ENCODE data around the gene ZC3H7B.

The ZC3H7B gene

DNA sequence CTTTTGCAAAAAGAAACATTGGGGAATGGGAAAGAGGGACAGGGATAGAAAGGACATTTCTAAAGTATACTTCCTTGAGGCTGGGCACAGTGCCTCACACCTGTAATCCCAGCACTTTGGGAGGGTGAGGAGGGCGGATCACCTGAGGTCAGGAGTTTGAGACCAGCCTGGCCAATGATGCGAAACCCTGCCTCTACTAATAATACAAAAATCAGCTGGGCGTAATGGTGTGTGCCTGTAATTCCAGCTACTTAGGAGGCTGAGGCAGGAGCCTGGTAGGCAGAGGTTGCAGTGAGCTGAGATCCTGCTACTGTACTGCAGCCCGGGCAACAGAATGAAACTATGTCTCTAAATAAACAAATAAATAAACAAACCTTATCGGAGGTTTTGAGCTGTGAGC, 64.1 kb downstream of the ZC3H7B start:
- Histone ChIP-seq H3K4me2 (ENCODE audit: low read depth, low read length, poor library complexity, severe bottlenecking) (no peak overlapping the region), H3K9me3 (ENCODE audit: insufficient read depth, low read depth, low read length) (no peaks in the 10 kb centered on the region), H3K27me3 (ENCODE audit: insufficient read depth, low read length, poor library complexity, severe bottlenecking) (no peaks in the 10 kb centered on the region), H3K36me3 (ENCODE audit: insufficient read depth, low read length) (no peaks in the 10 kb centered on the region), H3K9ac (ENCODE audit: low read depth, low read length, poor library complexity, severe bottlenecking) (no peak overlapping the region), H3K9me2 (replicated peaks; ENCODE audit: low read depth, low read length) (no peaks in the 10 kb centered on the region), H3K4me3 (ENCODE audit: low read length, poor library complexity, severe bottlenecking) (no peak overlapping the region), H3K4me1 (ENCODE audit: insufficient read depth, low read length, poor library complexity, severe bottlenecking) (no peaks in the 10 kb centered on the region), H2AFZ (ENCODE audit: low read length) (no peak overlapping the region), H3F3A (ENCODE audit: low read depth) (no peaks in the 10 kb centered on the region), H3K79me2 (ENCODE audit: insufficient read depth, low read length) (no peaks in the 10 kb centered on the region), H4K20me1 (ENCODE audit: insufficient read depth, low read length, poor library complexity, severe bottlenecking) (no peaks in the 10 kb centered on the region)
- TF ChIP-seq EZH2phosphoT487 (IDR thresholded peaks at IDR 0.05; ENCODE audit: borderline replicate concordance): no peak
- TF ChIP-seq, protein P1, sequence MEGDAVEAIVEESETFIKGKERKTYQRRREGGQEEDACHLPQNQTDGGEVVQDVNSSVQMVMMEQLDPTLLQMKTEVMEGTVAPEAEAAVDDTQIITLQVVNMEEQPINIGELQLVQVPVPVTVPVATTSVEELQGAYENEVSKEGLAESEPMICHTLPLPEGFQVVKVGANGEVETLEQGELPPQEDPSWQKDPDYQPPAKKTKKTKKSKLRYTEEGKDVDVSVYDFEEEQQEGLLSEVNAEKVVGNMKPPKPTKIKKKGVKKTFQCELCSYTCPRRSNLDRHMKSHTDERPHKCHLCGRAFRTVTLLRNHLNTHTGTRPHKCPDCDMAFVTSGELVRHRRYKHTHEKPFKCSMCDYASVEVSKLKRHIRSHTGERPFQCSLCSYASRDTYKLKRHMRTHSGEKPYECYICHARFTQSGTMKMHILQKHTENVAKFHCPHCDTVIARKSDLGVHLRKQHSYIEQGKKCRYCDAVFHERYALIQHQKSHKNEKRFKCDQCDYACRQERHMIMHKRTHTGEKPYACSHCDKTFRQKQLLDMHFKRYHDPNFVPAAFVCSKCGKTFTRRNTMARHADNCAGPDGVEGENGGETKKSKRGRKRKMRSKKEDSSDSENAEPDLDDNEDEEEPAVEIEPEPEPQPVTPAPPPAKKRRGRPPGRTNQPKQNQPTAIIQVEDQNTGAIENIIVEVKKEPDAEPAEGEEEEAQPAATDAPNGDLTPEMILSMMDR (conservative IDR thresholded peaks at IDR 0.05; ENCODE audit: low read length): no peak

- TF ChIP-seq, protein P1 (conservative IDR thresholded peaks at IDR 0.05; ENCODE audit: low read length): no peak
- no peak for TF ChIP-seq EZH2phosphoT487 (IDR thresholded peaks at IDR 0.05; ENCODE audit: borderline replicate concordance)
- no peak overlapping the region for H2AFZ ChIP-seq (ENCODE audit: low read length)
Measured at GRCh38 chr22:41366323-41367029, 65.2 kb downstream of the ZC3H7B start.

GRCh38 chr22:41367039-41367679, 65.8 kb downstream of the ZC3H7B start:
- Histone ChIP-seq H3K9me3 (ENCODE audit: insufficient read depth, low read depth, low read length) (no peaks in the 10 kb centered on the region), H3K79me2 (ENCODE audit: insufficient read depth, low read length) (no peaks in the 10 kb centered on the region), H3K9ac (ENCODE audit: low read depth, low read length, poor library complexity, severe bottlenecking) (no peak overlapping the region), H3F3A (ENCODE audit: low read depth) (no peaks in the 10 kb centered on the region), H3K36me3 (ENCODE audit: insufficient read depth, low read length) (no peaks in the 10 kb centered on the region), H3K27me3 (ENCODE audit: insufficient read depth, low read length, poor library complexity, severe bottlenecking) (no peaks in the 10 kb centered on the region), H2AFZ (ENCODE audit: low read length) (no peak overlapping the region), H3K9me2 (replicated peaks; ENCODE audit: low read depth, low read length) (no peaks in the 10 kb centered on the region), H3K4me2 (ENCODE audit: low read depth, low read length, poor library complexity, severe bottlenecking) (no peak overlapping the region), H4K20me1 (ENCODE audit: insufficient read depth, low read length, poor library complexity, severe bottlenecking) (no peaks in the 10 kb centered on the region), H3K4me3 (ENCODE audit: low read length, poor library complexity, severe bottlenecking) (no peak overlapping the region), H3K4me1 (ENCODE audit: insufficient read depth, low read length, poor library complexity, severe bottlenecking) (no peaks in the 10 kb centered on the region)
- TF ChIP-seq EZH2phosphoT487 (IDR thresholded peaks at IDR 0.05; ENCODE audit: borderline replicate concordance): no peak
- TF ChIP-seq, protein P1 (conservative IDR thresholded peaks at IDR 0.05; ENCODE audit: low read length): no peak

More at GRCh38 chr22:41366323-41367029, 65.2 kb downstream of the ZC3H7B start:
- Histone ChIP-seq H3K79me2 (ENCODE audit: insufficient read depth, low read length) (no peaks in the 10 kb centered on the region), H3K9ac (ENCODE audit: low read depth, low read length, poor library complexity, severe bottlenecking) (no peak overlapping the region), H3K9me3 (ENCODE audit: insufficient read depth, low read depth, low read length) (no peaks in the 10 kb centered on the region), H4K20me1 (ENCODE audit: insufficient read depth, low read length, poor library complexity, severe bottlenecking) (no peaks in the 10 kb centered on the region), H3K4me3 (ENCODE audit: low read length, poor library complexity, severe bottlenecking) (no peak overlapping the region), H3K27me3 (ENCODE audit: insufficient read depth, low read length, poor library complexity, severe bottlenecking) (no peaks in the 10 kb centered on the region), H3K9me2 (replicated peaks; ENCODE audit: low read depth, low read length) (no peaks in the 10 kb centered on the region), H3F3A (ENCODE audit: low read depth) (no peaks in the 10 kb centered on the region), H3K36me3 (ENCODE audit: insufficient read depth, low read length) (no peaks in the 10 kb centered on the region), H3K4me2 (ENCODE audit: low read depth, low read length, poor library complexity, severe bottlenecking) (no peak overlapping the region), H3K4me1 (ENCODE audit: insufficient read depth, low read length, poor library complexity, severe bottlenecking) (no peaks in the 10 kb centered on the region)
